PC-3 (cell line): ENCODE data around the gene KIF13A. TPM values are rescaled to one million over a fixed set of nuclear protein-coding genes. Genes with fewer than 3 reads are reported as not detected.

Experiments used
- ATAC-seq: fragments of 200-7000 bp; cut with Tn5 transposase; 2 replicates; pipeline ENCODE4 v1.9.1; 2020; ENCODE audit warnings: mild to moderate bottlenecking, moderate library complexity
- BruUV-seq: library from RNA; stranded (reverse); fragments of 400-500 nt; replicated peaks from 2 replicates; lab custom pipeline; 2021; lab: Mats Ljungman, UMichigan
- CTCF ChIA-PET: fragments of 300-600 bp; sonication (Branson Sonifier 250); formaldehyde crosslinking; loops from one replicate; lab custom pipeline; 2022; ENCODE audit warnings: antibody characterized with exemption; lab: Charles Lee
- POLR2A ChIA-PET: fragments of 300-600 bp; sonication (Branson Sonifier 250); formaldehyde crosslinking; loops from one replicate; lab custom pipeline; 2022; ENCODE audit warnings: antibody characterized with exemption; ENCODE audit not compliant: unreplicated experiment; lab: Charles Lee
- DNase-seq: peaks from one replicate; pipeline ENCODE4 v3.0.0-alpha.2; 2015
- H2AFZ ChIP-seq: fragments of 300-600 bp; sonication (generic); 2 replicates; pipeline ENCODE4 v1.6.0; 2016; ENCODE audit warnings: antibody characterized with exemption, low read length
- H3F3A ChIP-seq: fragments of 300-600 bp; sonication (generic); one replicate; pipeline ENCODE4 v1.6.0; 2017; ENCODE audit warnings: antibody characterized with exemption, low read length, control low read depth, mild to moderate bottlenecking; ENCODE audit not compliant: unreplicated experiment
- H3K27ac ChIP-seq: fragments of 300-600 bp; sonication (generic); 2 replicates; pipeline ENCODE4 v1.5.1; 2016; ENCODE audit warnings: mild to moderate bottlenecking, low read length
- H3K27me3 ChIP-seq: fragments of 300-600 bp; sonication (generic); 2 replicates; pipeline ENCODE4 v1.6.1; 2016; ENCODE audit warnings: low read length, mixed read lengths
- H3K36me3 ChIP-seq: fragments of 300-600 bp; sonication (generic); 2 replicates; pipeline ENCODE4 v1.6.1; 2016; ENCODE audit warnings: low read depth, mixed run types, low read length, mixed read lengths
- H3K4me1 ChIP-seq: fragments of 300-600 bp; sonication (generic); 2 replicates; pipeline ENCODE4 v1.5.1; 2016; ENCODE audit warnings: low read length; ENCODE audit not compliant: insufficient read depth
- H3K4me2 ChIP-seq: fragments of 300-600 bp; sonication (generic); 2 replicates; pipeline ENCODE4 v1.6.0; 2016; ENCODE audit warnings: low read length
- H3K4me3 ChIP-seq: fragments of 300-600 bp; sonication (generic); 2 replicates; pipeline ENCODE4 v1.5.1; 2016; ENCODE audit warnings: mild to moderate bottlenecking, low read length, mixed read lengths
- H3K79me2 ChIP-seq: fragments of 300-600 bp; sonication (generic); 2 replicates; pipeline ENCODE4 v1.6.1; 2017; ENCODE audit warnings: low read length, mixed read lengths
- H3K9ac ChIP-seq: fragments of 300-600 bp; sonication (generic); 2 replicates; pipeline ENCODE4 v1.6.0; 2016; ENCODE audit warnings: mild to moderate bottlenecking, low read length
- H3K9me2 ChIP-seq: fragments of 300-600 bp; sonication (generic); replicated peaks from 2 replicates; pipeline ENCODE4 v1.6.1; 2016; ENCODE audit warnings: mixed run types, low read length, mixed read lengths
- H3K9me3 ChIP-seq: fragments of 300-600 bp; sonication (generic); 2 replicates; pipeline ENCODE4 v1.6.1; 2016; ENCODE audit warnings: low read length, mixed read lengths
- H4K20me1 ChIP-seq: fragments of 300-600 bp; sonication (generic); 2 replicates; pipeline ENCODE4 v1.6.1; 2016; ENCODE audit warnings: low read length, mixed read lengths
- EZH2 ChIP-seq: fragments of 300-600 bp; sonication (generic); IDR thresholded peaks from one replicate; pipeline ENCODE4 v1.6.1; 2017; ENCODE audit warnings: antibody characterized with exemption, mild to moderate bottlenecking, low read length; ENCODE audit not compliant: unreplicated experiment
- EZH2phosphoT487 ChIP-seq: fragments of 300-600 bp; sonication (generic); IDR thresholded peaks from 2 replicates; pipeline ENCODE4 v1.6.1; 2018; ENCODE audit warnings: mild to moderate bottlenecking, antibody characterized with exemption, low read length, borderline replicate concordance
- intact Hi-C: fragments of 100-400 bp; cut with micrococcal nuclease; formaldehyde crosslinking; loops from 2 replicates; pipeline ENCODE4 v1.9.0; 2023
- total RNA-seq: library from RNA; depleted of rRNA; stranded (reverse); fragments of >200 nt; gene quantifications from 2 replicates; pipeline ENCODE4 v1.2.3, GENCODE V29; 2014
- TF ChIP-seq, protein P1 (sequence below): fragments of 300-600 bp; sonication (generic); conservative IDR thresholded peaks from 2 replicates; pipeline ENCODE4 v1.5.1; 2017; ENCODE audit warnings: antibody characterized with exemption, low read depth, mild to moderate bottlenecking, low read length

Gene KIF13A
- total RNA-seq, 1 experiment from 2014 or later = 21.3 TPM

GRCh38 chr6:17729223-17730077, 258.0 kb downstream of the KIF13A start:
- Histone ChIP-seq H3K27ac (no peak overlapping the region), H4K20me1 (no peaks in the 10 kb centered on the region), H3K4me1 (peaks cover 11% of the 10 kb centered on the region; the same call in 1 of the 2 replicates), H3K36me3 (no peaks in the 10 kb centered on the region), H3K9me2 (no peaks in the 10 kb centered on the region), H3K79me2 (no peaks in the 10 kb centered on the region), H3K9me3 (no peaks in the 10 kb centered on the region), H3K4me2 (no peak overlapping the region), H3F3A (no peaks in the 10 kb centered on the region), H3K9ac (no peak overlapping the region), H3K4me3 (no peak overlapping the region), H2AFZ (no peak overlapping the region), H3K27me3 (no peaks in the 10 kb centered on the region)
- ChIA-PET POLR2A (no interaction called here), CTCF (no interaction called here)
- ATAC-seq = no peak
- TF ChIP-seq EZH2 = no peak
- TF ChIP-seq, protein P1, sequence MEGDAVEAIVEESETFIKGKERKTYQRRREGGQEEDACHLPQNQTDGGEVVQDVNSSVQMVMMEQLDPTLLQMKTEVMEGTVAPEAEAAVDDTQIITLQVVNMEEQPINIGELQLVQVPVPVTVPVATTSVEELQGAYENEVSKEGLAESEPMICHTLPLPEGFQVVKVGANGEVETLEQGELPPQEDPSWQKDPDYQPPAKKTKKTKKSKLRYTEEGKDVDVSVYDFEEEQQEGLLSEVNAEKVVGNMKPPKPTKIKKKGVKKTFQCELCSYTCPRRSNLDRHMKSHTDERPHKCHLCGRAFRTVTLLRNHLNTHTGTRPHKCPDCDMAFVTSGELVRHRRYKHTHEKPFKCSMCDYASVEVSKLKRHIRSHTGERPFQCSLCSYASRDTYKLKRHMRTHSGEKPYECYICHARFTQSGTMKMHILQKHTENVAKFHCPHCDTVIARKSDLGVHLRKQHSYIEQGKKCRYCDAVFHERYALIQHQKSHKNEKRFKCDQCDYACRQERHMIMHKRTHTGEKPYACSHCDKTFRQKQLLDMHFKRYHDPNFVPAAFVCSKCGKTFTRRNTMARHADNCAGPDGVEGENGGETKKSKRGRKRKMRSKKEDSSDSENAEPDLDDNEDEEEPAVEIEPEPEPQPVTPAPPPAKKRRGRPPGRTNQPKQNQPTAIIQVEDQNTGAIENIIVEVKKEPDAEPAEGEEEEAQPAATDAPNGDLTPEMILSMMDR = no peak
- TF ChIP-seq EZH2phosphoT487 = no peak
- no peak for DNase-seq
- intact Hi-C loops = no loop called here
- BruUV-seq = no TSS peak

- intact Hi-C loops = no loop called here
- H3F3A ChIP-seq = no peaks in the 10 kb centered on the region
- TF ChIP-seq, protein P1 = no peak
- TF ChIP-seq EZH2 (no peak), EZH2phosphoT487 (no peak)
- H3K9me2 ChIP-seq = no peaks in the 10 kb centered on the region
- ATAC-seq (no peak), DNase-seq (no peak)
- ChIA-PET POLR2A (no interaction called here), CTCF (no interaction called here)
- H3K4me2 ChIP-seq = no peak overlapping the region
- no peaks in the 10 kb centered on the region for H3K27me3 ChIP-seq
- peaks cover 11% of the 10 kb centered on the region; the same call in 1 of the 2 replicates for H3K4me1 ChIP-seq
- no TSS peak for BruUV-seq
- no peak overlapping the region for H3K9ac ChIP-seq
- no peaks in the 10 kb centered on the region for H3K79me2 ChIP-seq
- no peaks in the 10 kb centered on the region for H4K20me1 ChIP-seq
- no peak overlapping the region for H3K27ac ChIP-seq
- H3K4me3 ChIP-seq = no peak overlapping the region
- no peak overlapping the region for H2AFZ ChIP-seq
- no peaks in the 10 kb centered on the region for H3K36me3 ChIP-seq
- no peaks in the 10 kb centered on the region for H3K9me3 ChIP-seq
These were observed 258.7 kb downstream of the KIF13A start for GRCh38 chr6:17728551-17729222.

- TF ChIP-seq, protein P1 = no peak
- TF ChIP-seq EZH2phosphoT487 (no peak), EZH2 (no peak)
- Histone ChIP-seq H4K20me1 (no peaks in the 10 kb centered on the region), H3K9me2 (no peaks in the 10 kb centered on the region), H3K36me3 (no peaks in the 10 kb centered on the region), H2AFZ (no peak overlapping the region), H3K4me3 (no peak overlapping the region), H3K4me2 (no peak overlapping the region), H3K27ac (no peak overlapping the region), H3K79me2 (no peaks in the 10 kb centered on the region), H3K27me3 (no peaks in the 10 kb centered on the region), H3F3A (no peaks in the 10 kb centered on the region), H3K9me3 (no peaks in the 10 kb centered on the region), H3K9ac (no peak overlapping the region), H3K4me1 (peaks cover 6% of the 10 kb centered on the region; the same call in 1 of the 2 replicates)
- no TSS peak for BruUV-seq
- DNase-seq (no peak), ATAC-seq (no peak)
- POLR2A ChIA-PET = no interaction called here
- intact Hi-C loops = no loop called here
- CTCF ChIA-PET = no interaction called here
These were observed 262.4 kb downstream of the KIF13A start for GRCh38 chr6:17725083-17725482.
